Astrocyte (in vitro differentiated cells and primary cell): ENCODE data around the gene AFAP1L2.

ENCODE experiments used
- EZH2 ChIP-seq: IDR thresholded peaks from 2 replicates; pipeline ENCODE4 v1.6.1; 2012; ENCODE audit warnings: mild to moderate bottlenecking, low read length, inconsistent platforms; ENCODE audit not compliant: insufficient read depth
- TF ChIP-seq, protein P1 (sequence below): IDR thresholded peaks from 2 replicates; pipeline ENCODE4 v1.5.1; 2011; ENCODE audit warnings: low read depth, mild to moderate bottlenecking, inconsistent platforms, low read length, moderate library complexity; ENCODE audit not compliant: insufficient read depth

- TF ChIP-seq, protein P1, sequence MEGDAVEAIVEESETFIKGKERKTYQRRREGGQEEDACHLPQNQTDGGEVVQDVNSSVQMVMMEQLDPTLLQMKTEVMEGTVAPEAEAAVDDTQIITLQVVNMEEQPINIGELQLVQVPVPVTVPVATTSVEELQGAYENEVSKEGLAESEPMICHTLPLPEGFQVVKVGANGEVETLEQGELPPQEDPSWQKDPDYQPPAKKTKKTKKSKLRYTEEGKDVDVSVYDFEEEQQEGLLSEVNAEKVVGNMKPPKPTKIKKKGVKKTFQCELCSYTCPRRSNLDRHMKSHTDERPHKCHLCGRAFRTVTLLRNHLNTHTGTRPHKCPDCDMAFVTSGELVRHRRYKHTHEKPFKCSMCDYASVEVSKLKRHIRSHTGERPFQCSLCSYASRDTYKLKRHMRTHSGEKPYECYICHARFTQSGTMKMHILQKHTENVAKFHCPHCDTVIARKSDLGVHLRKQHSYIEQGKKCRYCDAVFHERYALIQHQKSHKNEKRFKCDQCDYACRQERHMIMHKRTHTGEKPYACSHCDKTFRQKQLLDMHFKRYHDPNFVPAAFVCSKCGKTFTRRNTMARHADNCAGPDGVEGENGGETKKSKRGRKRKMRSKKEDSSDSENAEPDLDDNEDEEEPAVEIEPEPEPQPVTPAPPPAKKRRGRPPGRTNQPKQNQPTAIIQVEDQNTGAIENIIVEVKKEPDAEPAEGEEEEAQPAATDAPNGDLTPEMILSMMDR, result no peak
- no peak for TF ChIP-seq EZH2
Measured at GRCh38 chr10:114436941-114437340, 32.6 kb upstream of the AFAP1L2 start.
